Fibroblast of skin of scalp (primary cell): ENCODE results near the gene GSTT4. TPM values are rescaled to one million over a fixed set of nuclear protein-coding genes. Genes with fewer than 3 reads are reported as not detected.
"Not testable (repeated sequence)": the region's sequence is repeated elsewhere in the genome, so short reads cannot be mapped to it uniquely, and the experiment has no call there.

ENCODE experiments used
- DNase-seq: peaks from one replicate; pipeline ENCODE4 v3.0.0-alpha.2; 2013
- polyA plus RNA-seq, 2 experiments: library from polyadenylated mRNA; unstranded; fragments of 120-200 nt; gene quantifications; one replicate each; pipeline ENCODE4 v1.2.1, GENCODE V29; 2013; ENCODE audit not compliant: insufficient read length in 2 of 2

Gene GSTT4
- not detected for polyA plus RNA-seq (2013, experiment 1 of 2; ENCODE audit: insufficient read length)
- polyA plus RNA-seq (2013, experiment 2 of 2; ENCODE audit: insufficient read length), result not detected

DNA sequence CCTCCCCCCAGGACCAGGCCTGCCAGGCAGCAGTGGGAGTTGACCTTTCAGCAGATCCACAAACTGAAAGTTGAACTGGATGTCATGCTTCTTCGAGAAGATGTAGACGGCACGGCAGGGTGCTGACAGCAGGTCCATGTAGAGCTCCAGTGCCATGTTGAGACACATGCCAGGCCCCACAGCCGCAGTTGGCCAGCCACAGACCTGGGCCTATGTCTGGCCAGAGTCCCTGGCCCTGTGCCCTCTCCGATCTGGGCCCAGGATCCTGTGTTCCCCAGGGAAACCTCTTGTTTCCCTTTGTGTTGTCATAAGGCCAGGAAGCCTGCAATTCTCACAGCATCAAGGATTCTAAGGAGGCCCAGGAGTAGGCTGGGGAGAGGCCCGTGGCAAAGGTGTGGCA lies at the start of gene GSTT4:
Gene GSTT4, minus strand, starts transcription at position 253 of the 400 bp plus-strand sequence. Its CDS starts 97 bp downstream, at position 156.
- DNase-seq, result no peak

- DNase-seq, result no peak
Measured at GRCh38 chr22:24054356-24054755, 49.1 kb upstream of the GSTT4 start.

GRCh38 chr22:24053481-24054226 lies 48.4 kb upstream of the GSTT4 start:
- no peak for DNase-seq

DNA sequence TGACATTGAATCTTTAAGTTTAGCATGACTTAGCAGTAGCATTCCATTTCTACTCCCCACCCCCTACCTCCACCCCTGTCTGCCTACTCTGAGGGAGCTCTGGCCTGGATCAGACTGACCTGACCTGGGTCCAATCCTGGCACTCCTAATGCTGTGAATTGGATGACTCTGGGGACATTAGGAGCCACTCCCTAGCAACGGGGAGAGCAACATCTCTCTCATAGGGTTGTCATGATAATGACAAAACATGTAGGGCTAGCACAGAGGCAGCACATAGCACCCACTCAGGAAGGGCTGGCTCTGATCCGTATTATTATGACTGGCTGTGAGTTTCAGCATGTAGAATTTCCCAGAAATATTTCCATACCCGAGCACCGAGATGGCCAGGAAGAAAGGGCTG lies 46.3 kb upstream of the GSTT4 start:
- DNase-seq, result peak; percentile 22

GRCh38 chr22:24051028-24051427 lies 45.8 kb upstream of the GSTT4 start:
- DNase-seq, result no peak

- DNase-seq, result no peak
Measured at GRCh38 chr22:24049978-24050377, 44.7 kb upstream of the GSTT4 start.

DNA sequence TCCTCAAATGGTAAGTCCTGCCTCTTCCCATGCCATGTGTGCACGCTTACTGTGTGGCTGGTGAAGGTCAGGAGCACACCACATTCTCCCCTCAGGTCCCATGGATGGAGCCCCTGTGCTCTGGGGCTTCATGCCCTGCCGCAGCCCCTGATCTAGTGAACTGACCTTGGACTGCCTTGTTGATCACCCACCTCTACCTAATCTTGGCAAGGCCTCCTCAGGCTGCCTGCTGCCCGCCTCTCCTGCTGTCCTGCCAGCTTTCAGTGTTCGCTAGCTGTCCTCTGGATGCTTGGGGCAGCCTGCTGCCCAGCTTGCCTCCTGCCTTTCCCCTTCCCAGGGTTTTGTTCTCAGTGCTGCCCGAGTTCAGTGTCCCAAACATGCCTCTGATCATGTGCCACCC lies 44.0 kb upstream of the GSTT4 start:
- no peak for DNase-seq

GRCh38 chr22:24046024-24046423 lies 40.8 kb upstream of the GSTT4 start:
- DNase-seq, result no peak

GRCh38 chr22:24043958-24044357 lies 38.7 kb upstream of the GSTT4 start:
- DNase-seq, result no peak

DNA sequence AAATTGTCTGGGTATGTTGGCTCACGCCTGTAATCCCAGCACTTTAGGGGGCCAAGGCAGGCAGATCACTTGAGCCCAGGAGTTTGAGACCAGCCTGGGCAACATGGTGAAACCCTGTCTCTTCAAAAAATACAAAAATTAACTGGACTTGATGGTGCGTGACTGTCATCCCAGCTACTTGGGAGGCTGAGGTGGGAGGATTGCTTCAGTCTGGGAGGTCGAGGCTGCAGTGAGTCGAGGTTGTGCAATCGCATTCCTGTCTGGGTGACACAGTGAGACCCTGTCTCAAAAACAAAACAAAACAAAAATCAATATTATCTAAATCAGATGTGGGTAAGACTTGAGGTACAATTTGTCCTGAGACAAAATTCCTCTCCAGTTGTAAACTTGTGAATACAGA lies 38.2 kb upstream of the GSTT4 start:
- not testable (repeated sequence) for DNase-seq

DNA sequence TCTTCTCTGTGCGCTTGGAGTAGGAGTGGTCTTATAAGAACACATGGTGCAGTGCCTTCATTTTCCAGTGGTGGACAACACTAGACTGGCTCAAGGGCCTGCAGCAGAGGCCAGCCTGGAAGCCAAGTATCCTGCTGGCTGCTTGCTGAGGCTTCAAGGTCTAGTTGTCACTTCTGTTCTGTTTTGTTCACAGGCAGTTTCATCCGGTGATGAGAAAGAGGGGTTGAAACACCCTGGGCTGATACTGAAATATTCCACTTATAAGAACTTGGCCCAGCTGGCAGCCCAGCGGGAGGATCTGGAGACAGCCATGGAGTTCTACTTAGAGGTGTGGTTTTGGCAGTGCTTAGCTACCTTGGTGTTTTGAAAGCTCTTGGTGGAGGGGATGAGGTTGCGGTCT lies 35.7 kb upstream of the GSTT4 start:
- no peak for DNase-seq

DNA sequence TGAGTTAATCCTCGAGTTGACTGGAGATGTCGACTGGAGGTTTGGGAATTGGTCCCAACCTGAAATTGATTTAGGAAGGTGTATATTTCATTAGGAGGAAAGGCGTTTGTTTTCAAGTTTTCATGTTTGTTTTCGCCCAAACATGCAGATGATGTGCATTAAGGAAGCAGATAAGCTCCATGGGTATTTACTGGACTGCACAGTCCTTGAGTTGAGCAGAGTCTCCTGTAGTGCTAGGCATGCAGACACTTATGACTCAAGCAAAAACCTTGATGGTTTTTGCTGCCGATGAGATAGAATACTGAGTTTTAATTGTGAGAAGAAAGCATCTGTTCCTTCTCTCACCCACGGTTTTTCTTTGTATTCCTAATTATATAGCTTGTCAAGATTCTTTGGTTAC lies 33.8 kb upstream of the GSTT4 start:
- DNase-seq, result no peak

DNA sequence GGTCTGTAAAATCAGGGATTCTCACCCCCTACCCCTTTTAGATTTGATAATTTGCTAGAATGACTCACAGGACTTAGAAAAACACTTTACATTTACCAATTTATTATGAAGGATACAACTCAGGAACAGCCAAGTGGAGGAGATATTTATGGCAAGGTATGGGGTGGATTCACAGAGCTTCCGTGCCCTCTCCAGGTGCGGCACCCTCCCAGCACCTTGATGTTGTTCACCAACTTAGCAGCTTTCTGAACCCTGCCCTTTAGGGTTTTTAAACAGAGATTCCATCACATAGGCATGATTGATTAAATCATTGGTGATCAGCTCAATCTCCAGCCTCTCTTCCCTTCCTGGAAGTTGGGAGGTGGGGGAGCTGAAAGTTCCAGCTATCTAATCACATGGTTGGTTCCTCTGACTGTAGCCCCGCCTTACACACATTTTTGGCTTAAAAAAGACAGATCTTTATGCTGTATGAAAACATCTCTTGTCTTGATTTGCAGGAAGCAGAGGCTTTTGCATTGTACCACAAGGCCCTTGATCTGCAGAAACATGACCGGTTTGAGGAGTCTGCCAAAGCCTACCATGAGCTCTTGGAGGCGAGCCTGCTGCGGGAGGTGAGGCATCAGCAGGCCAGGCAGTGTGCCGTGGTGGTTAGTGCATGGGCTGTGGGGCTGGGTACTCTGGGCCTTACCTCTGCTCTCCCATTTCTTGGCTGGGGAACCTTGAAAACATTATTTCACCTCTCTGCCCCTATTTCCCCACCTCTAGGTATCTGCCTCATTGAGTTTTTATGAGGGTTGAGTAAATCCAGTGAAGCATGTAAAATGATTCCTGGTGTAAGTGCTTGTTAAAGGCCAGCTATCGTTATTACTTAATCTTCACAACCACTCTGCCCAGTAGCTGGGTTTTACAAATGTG lies 32.9 kb upstream of the GSTT4 start:
- no peak for DNase-seq

GRCh38 chr22:24035296-24035695 lies 30.0 kb upstream of the GSTT4 start:
- DNase-seq, result no peak

DNA sequence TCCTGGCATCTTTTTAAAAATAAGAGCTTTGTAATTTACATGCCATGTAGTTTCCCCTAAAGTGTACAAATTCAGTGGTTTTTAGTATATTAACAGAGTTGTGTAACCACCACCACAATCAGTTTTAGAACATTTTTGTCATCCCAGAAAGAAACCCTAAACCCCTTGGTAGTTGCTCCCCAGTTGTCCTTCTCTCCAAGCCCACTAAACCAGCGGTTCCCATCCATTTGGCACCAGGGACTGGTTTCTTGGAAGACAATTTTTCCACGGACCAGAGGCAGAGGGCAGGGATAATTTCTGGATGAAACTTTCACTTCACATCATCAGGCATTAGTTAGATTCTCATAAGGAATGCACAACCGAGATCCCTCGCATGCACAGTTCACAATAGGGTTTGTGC lies 28.5 kb upstream of the GSTT4 start:
- DNase-seq, result no peak

GRCh38 chr22:24030186-24030702 lies 25.0 kb upstream of the GSTT4 start:
- DNase-seq, result no peak

DNA sequence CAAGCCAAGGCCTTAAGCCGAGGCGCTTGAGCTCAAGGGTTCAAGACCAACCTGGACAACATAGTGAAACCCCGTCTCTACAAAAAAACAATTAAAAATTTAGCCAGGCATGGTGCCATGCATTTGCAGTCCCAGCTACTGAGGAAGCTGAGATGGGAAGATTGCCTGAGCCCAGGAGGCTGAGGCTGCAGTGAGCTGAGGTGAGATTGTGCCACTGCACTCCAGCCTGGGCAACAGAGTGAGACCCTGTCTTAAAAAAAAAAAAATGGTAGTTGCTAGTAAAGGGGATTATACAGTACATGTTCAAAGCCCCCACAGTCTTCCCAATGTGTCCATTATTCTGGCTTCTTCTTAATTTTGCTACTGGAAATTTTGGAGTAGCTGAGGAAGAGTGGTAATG lies 24.1 kb upstream of the GSTT4 start:
- DNase-seq, result no peak

- no peak for DNase-seq
Measured at GRCh38 chr22:24028533-24028932, 23.3 kb upstream of the GSTT4 start.

GRCh38 chr22:24027991-24028390 lies 22.7 kb upstream of the GSTT4 start:
- DNase-seq, result no peak

DNA sequence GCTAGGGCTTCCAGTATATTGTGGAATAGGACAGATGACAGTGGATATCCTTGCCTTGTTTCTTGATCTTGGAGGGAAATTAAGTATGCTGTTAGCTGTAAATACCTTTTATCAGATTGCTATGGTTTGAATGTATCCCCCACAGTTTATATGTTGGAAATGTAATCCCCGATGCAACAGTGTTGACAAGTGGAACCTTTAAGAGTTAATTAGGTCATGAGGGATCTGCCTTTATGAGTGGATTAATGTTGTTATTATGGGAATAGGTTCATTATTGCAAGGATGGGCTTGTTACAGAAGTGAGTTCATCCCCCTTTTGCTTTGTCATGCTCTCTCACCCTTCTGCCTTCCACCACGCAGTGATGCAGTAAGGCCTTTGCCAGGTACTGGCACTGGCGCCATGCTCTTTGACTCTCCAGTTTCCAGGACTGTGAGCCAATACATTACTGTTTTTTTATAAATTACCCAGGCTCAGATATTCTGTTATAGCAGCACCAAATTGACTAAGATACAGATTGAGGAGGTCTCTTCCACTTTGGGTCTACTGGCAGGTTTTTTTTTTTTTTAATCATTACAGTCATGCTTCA lies 22.2 kb upstream of the GSTT4 start:
- DNase-seq, result no peak

GRCh38 chr22:24026733-24027132 lies 21.5 kb upstream of the GSTT4 start:
- DNase-seq, result no peak

GRCh38 chr22:24026056-24026455 lies 20.8 kb upstream of the GSTT4 start:
- no peak for DNase-seq

DNA sequence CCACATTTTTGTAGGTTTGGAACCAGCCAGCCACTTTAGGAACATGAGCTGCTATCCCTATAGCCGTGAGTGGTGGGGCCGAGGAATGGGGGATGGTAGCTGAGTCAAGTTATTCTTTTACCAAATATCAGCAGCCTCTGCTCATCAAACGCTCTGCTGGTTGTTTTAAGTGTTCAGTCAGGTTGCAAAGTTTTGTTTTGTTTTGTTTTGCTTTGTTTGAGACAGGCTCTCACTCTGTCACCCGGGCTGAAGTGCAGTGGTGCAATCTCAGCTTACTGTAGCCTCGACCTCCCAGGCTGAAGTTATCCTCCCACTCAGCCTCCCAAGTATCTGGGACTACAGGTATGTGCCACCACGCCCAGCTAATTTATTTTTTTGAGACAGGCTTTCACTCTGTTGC lies 20.2 kb upstream of the GSTT4 start:
- no peak for DNase-seq
